B cell (primary cell): ENCODE results near the gene ZNF672. TPM values are rescaled to one million over a fixed set of nuclear protein-coding genes. Genes with fewer than 3 reads are reported as not detected.
A peak's percentile ranks its signal among the peaks of the same experiment; 100 is the strongest.

Source experiments
- ATAC-seq: fragments of 200-7000 bp; cut with Tn5 transposase; one replicate; pipeline ENCODE4 v1.10.0; 2021; ENCODE audit warnings: low read depth, mild to moderate bottlenecking, moderate number of reproducible peaks, moderate library complexity
- CTCF ChIA-PET: fragments of 350-600 bp; sonication (Branson Sonifier 250); formaldehyde crosslinking; loops from one replicate; lab custom pipeline; 2021; ENCODE audit warnings: antibody characterized with exemption, inconsistent platforms; lab: Charles Lee
- POLR2A ChIA-PET: fragments of 350-600 bp; sonication (Branson Sonifier 250); formaldehyde crosslinking; loops from one replicate; lab custom pipeline; 2021; ENCODE audit warnings: antibody characterized with exemption; lab: Charles Lee
- DNase-seq: peaks from one replicate; pipeline ENCODE4 v3.0.0; 2013
- H2AFZ ChIP-seq: 2 replicates; pipeline ENCODE4 v1.6.1; 2012; ENCODE audit warnings: mild to moderate bottlenecking, low read depth, low read length; ENCODE audit not compliant: insufficient read depth, poor library complexity, severe bottlenecking
- H3K27ac ChIP-seq, 2 donors: 1 replicate in 1 of 2; 2 replicates in 1 of 2; pipeline ENCODE4 v1.5.1; 2012 to 2013; ENCODE audit warnings: low read length in 2 of 2, mild to moderate bottlenecking in 2 of 2, moderate library complexity in 1 of 2
- H3K27me3 ChIP-seq, 4 experiments: fragments of 200-600 bp in 1 of 4; sonication (generic) in 1 of 4; replicated peaks in 1 of 4; 1 replicate in 2 of 4; 2 replicates in 2 of 4; pipeline versions ENCODE4 v1.6.1 to v1.7.0; 2013 to 2016; ENCODE audit warnings: low read length in 3 of 4, mild to moderate bottlenecking in 2 of 4, mixed read lengths in 1 of 4, moderate library complexity in 1 of 4; ENCODE audit not compliant: insufficient read depth in 4 of 4, control insufficient read depth in 3 of 4; ENCODE audit errors: control extremely low read depth in 1 of 4
- H3K36me3 ChIP-seq, 2 experiments: replicated peaks in 1 of 2; 1 replicate in 1 of 2; 2 replicates in 1 of 2; pipeline versions ENCODE4 v1.6.1 to v1.7.1; 2013; ENCODE audit warnings: low read length in 1 of 2; ENCODE audit not compliant: insufficient read depth in 2 of 2, control insufficient read depth in 1 of 2; ENCODE audit errors: control extremely low read depth in 1 of 2, extremely low read depth in 1 of 2
- H3K4me1 ChIP-seq, 2 donors: fragments of 200-600 bp in 1 of 2; sonication (generic) in 1 of 2; 1 replicate in 1 of 2; 2 replicates in 1 of 2; pipeline versions ENCODE4 v1.5.1 to v1.6.1; 2013 to 2017; ENCODE audit warnings: low read length in 2 of 2; ENCODE audit not compliant: control insufficient read depth in 2 of 2, insufficient read depth in 2 of 2
- H3K4me2 ChIP-seq: replicated peaks from 2 replicates; pipeline ENCODE3; 2012; ENCODE audit warnings: mild to moderate bottlenecking, low read depth, low read length; ENCODE audit not compliant: poor library complexity, severe bottlenecking
- H3K4me3 ChIP-seq, 5 experiments: fragments of 200-600 bp in 1 of 5; sonication (generic) in 1 of 5; 1 replicate in 3 of 5; 2 replicates in 2 of 5; pipeline versions ENCODE4 v1.5.1 to v1.7.0; 2011 to 2016; ENCODE audit warnings: low read length in 4 of 5, mild to moderate bottlenecking in 4 of 5, low read depth in 2 of 5, control low read depth in 1 of 5, moderate library complexity in 1 of 5; ENCODE audit not compliant: insufficient read depth in 1 of 5; ENCODE audit errors: control extremely low read depth in 1 of 5, extremely low read depth in 1 of 5
- H3K79me2 ChIP-seq: fragments of 200-600 bp; sonication (generic); one replicate; pipeline ENCODE4 v1.6.0; 2016; ENCODE audit warnings: low read length; ENCODE audit not compliant: control insufficient read depth, insufficient read depth
- H3K9ac ChIP-seq: fragments of 200-600 bp; sonication (generic); 2 replicates; pipeline ENCODE4 v1.6.1; 2017; ENCODE audit warnings: mild to moderate bottlenecking, low read length, moderate library complexity
- H3K9me3 ChIP-seq, 3 donors: one replicate each; pipeline versions ENCODE4 v1.6.1 to v1.7.1; 2013; ENCODE audit warnings: low read length in 2 of 3; ENCODE audit not compliant: control insufficient read depth in 2 of 3, insufficient read depth in 1 of 3; ENCODE audit errors: control extremely low read depth in 1 of 3
- H4K20me1 ChIP-seq: 2 replicates; pipeline ENCODE4 v1.6.0; 2012; ENCODE audit warnings: mild to moderate bottlenecking, low read length; ENCODE audit not compliant: insufficient read depth, control insufficient read depth, poor library complexity, severe bottlenecking
- H3K27ac Mint-ChIP-seq: one replicate; pipeline ENCODE4 v1.8.0; 2021; ENCODE audit warnings: mixed read lengths
- H3K27me3 Mint-ChIP-seq: one replicate; pipeline ENCODE4 v1.8.0; 2021; ENCODE audit warnings: mixed read lengths
- H3K4me1 Mint-ChIP-seq: one replicate; pipeline ENCODE4 v1.8.0; 2021; ENCODE audit warnings: mixed read lengths
- H3K4me3 Mint-ChIP-seq: one replicate; pipeline ENCODE4 v1.8.0; 2021; ENCODE audit warnings: mixed read lengths
- H3K9me3 Mint-ChIP-seq: one replicate; pipeline ENCODE4 v1.8.0; 2022; ENCODE audit warnings: mixed read lengths; ENCODE audit not compliant: insufficient read depth
- EZH2 ChIP-seq: IDR thresholded peaks from 2 replicates; pipeline ENCODE4 v1.6.1; 2012; ENCODE audit warnings: borderline replicate concordance, low read depth, mild to moderate bottlenecking, moderate library complexity, low read length; ENCODE audit not compliant: insufficient read depth, poor library complexity, severe bottlenecking
- WGBS: methylation state at CpG from one replicate; pipeline ENCODE4 v1.1.5; 2013; ENCODE audit warnings: missing lambda C conversion rate; ENCODE audit not compliant: insufficient coverage; 5-methylcytosine and 5-hydroxymethylcytosine counted together
- intact Hi-C: fragments of 100-400 bp; cut with micrococcal nuclease; formaldehyde crosslinking; loops from one replicate; pipeline ENCODE4 v1.10.0; 2022
- polyA plus RNA-seq: library from polyadenylated mRNA; depleted of rRNA; stranded (reverse); fragments of >200 nt; gene quantifications from 2 replicates; pipeline ENCODE4 v1.2.3, GENCODE V29; 2012
- total RNA-seq, 2 donors: library from RNA; stranded (reverse); fragments of 120-200 nt in 1 of 2; gene quantifications; 1 replicate in 1 of 2; 2 replicates in 1 of 2; pipeline versions ENCODE4 v1.2.3 to v1.2.4, GENCODE V29; 2013 to 2022
- TF ChIP-seq, protein P1 (sequence below): fragments of 200-600 bp; IDR thresholded peaks from one replicate; pipeline ENCODE4 v1.8.0; 2022; ENCODE audit warnings: antibody characterized with exemption, mild to moderate bottlenecking

ZNF672 gene
- total and polyA plus RNA-seq, 2 donors (not counting 1 experiment from before 2014, with no cell fraction given): 46.4 to 56.3 TPM

DNA sequence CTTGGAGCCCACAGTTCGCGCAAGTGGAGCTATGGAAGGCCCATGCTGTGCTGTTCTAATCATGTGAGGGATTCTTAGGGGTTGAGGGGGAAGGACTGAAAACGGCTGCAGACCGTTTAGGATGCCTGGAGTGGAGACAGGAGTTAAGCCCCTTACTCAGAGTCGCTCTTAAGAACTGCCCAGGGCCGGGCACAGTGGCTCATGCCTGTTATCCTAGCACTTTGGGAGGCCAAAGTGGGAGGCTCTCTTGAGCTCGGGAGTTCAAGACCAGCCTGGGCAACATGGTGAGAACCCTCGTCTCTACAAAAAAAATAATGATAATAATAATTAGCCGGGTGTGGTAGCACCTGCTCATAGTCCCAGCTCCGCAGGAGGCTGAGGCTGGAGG, 1.1 kb downstream of the ZNF672 start:
- Histone ChIP-seq H4K20me1 (peaks cover 18% of the 10 kb centered on the region), H2AFZ (peak overlapping the region; percentile 88), H3K27ac (peak overlapping the region; percentile 97 to 99), H3K9ac (peak overlapping the region; percentile 94), H3K36me3 (peaks cover 3 to 17% of the 10 kb centered on the region in 2 experiments), H3K27me3 (no peaks in the 10 kb centered on the region), H3K4me1 (peaks cover 40 to 48% of the 10 kb centered on the region in 2 donors), H3K4me3 (peak overlapping the region; percentile 65 to 94 (median 92)), H3K4me2 (peak overlapping the region; percentile 93), H3K9me3 (no peaks in the 10 kb centered on the region), H3K79me2 (peaks cover 64% of the 10 kb centered on the region)
- POLR2A ChIA-PET: interaction anchor here (0.8 to 4.0 kb wide), 6 partner anchors 13 to 67 kb away, joined by 3 to 88 read pairs (median 6); partner anchors contain the start of genes PGBD2, SH3BP5L and ZNF692
- DNase-seq (no peak), ATAC-seq (no peak)
- no peak overlapping the region for H3K27ac Mint-ChIP-seq
- no peaks in the 10 kb centered on the region for H3K9me3 Mint-ChIP-seq
- H3K4me3 Mint-ChIP-seq: no peak overlapping the region
- H3K4me1 Mint-ChIP-seq: peaks cover 38% of the 10 kb centered on the region
- no peaks in the 10 kb centered on the region for H3K27me3 Mint-ChIP-seq
- intact Hi-C loops: loop anchor here (1.0 to 5.0 kb wide), 2 partner anchors 19 to 1907 kb away; partner anchors contain the start of gene AHCTF1
- CTCF ChIA-PET: interaction anchor here (0.7 to 4.0 kb wide), 5 partner anchors 12 to 36 kb away, joined by 3 to 64 read pairs (median 15); partner anchors contain the start of genes SH3BP5L and ZNF692
- WGBS: 4% methylated on average over 4 of the region's 10 CpGs
- TF ChIP-seq, protein P1, sequence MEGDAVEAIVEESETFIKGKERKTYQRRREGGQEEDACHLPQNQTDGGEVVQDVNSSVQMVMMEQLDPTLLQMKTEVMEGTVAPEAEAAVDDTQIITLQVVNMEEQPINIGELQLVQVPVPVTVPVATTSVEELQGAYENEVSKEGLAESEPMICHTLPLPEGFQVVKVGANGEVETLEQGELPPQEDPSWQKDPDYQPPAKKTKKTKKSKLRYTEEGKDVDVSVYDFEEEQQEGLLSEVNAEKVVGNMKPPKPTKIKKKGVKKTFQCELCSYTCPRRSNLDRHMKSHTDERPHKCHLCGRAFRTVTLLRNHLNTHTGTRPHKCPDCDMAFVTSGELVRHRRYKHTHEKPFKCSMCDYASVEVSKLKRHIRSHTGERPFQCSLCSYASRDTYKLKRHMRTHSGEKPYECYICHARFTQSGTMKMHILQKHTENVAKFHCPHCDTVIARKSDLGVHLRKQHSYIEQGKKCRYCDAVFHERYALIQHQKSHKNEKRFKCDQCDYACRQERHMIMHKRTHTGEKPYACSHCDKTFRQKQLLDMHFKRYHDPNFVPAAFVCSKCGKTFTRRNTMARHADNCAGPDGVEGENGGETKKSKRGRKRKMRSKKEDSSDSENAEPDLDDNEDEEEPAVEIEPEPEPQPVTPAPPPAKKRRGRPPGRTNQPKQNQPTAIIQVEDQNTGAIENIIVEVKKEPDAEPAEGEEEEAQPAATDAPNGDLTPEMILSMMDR: no peak
- no peak for TF ChIP-seq EZH2

DNA sequence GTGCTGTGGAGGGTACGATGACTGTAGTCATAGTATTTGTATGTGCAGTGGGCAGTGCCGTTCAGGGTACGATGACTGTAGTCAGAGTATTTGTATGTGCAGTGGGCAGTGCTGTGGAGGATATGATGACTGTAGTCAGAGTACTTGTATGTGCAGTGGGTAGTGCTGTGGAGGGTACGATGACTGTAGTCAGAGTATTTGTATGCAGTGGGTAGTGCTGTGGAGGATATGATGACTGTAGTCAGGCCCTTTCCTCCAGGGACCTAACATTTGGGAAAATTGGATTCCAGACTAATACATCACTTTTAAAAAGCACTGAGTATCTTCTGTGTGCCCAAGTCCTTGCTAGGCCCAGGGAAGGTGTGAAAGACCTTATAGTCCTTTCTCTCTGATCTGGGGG, 2.9 kb downstream of the ZNF672 start:
- TF ChIP-seq EZH2: no peak
- TF ChIP-seq, protein P1: no peak
- H3K4me1 ChIP-seq: peaks cover 32 to 42% of the 10 kb centered on the region in 2 donors
- no peak overlapping the region for H2AFZ ChIP-seq
- H3K4me1 Mint-ChIP-seq: peaks cover 38% of the 10 kb centered on the region
- 89% methylated on average over 4 of the region's 4 CpGs for WGBS
- peaks cover 3 to 35% of the 10 kb centered on the region in 2 experiments for H3K36me3 ChIP-seq
- CTCF ChIA-PET: interaction anchor here (1.3 to 4.8 kb wide), 3 partner anchors 10 to 18 kb away, joined by 3 to 64 read pairs (median 36); partner anchors contain the start of gene ZNF692
- no peaks in the 10 kb centered on the region for H3K9me3 Mint-ChIP-seq
- H3K4me3 Mint-ChIP-seq: peak overlapping the region; percentile 69
- H3K9me3 ChIP-seq: no peaks in the 10 kb centered on the region
- peak overlapping the region; percentile 71 for H3K27ac Mint-ChIP-seq
- peaks cover 69% of the 10 kb centered on the region for H3K79me2 ChIP-seq
- no peak for DNase-seq
- no peak for ATAC-seq
- intact Hi-C loops: no loop called here
- no peak overlapping the region for H3K9ac ChIP-seq
- peak overlapping the region in 1 of 2 donors; percentile 2 for H3K27ac ChIP-seq
- POLR2A ChIA-PET: interaction anchor here (2.4 to 4.0 kb wide), 2 partner anchors 17 to 18 kb away, joined by 10 to 88 read pairs; partner anchors contain the start of gene ZNF692
- no peaks in the 10 kb centered on the region for H3K27me3 ChIP-seq
- H3K4me3 ChIP-seq: no peak overlapping the region
- H3K4me2 ChIP-seq: peak overlapping the region; percentile 22
- H3K27me3 Mint-ChIP-seq: no peaks in the 10 kb centered on the region
- H4K20me1 ChIP-seq: peaks cover 28% of the 10 kb centered on the region
